Hepatic stellate cell (primary cell): Measurements from ENCODE around the gene RPS15.

ENCODE experiments used
- DNase-seq: peaks from one replicate; pipeline ENCODE4 v3.0.0; 2011; ENCODE audit warnings: low spot score

Gene RPS15

GRCh38 chr19:1420590-1420989 is 17.6 kb upstream of the RPS15 start:
- DNase-seq: no peak

- DNase-seq: no peak
Measured at GRCh38 chr19:1421218-1421957, 16.8 kb upstream of the RPS15 start.

- DNase-seq: no peak
Measured at GRCh38 chr19:1421958-1422305, 16.3 kb upstream of the RPS15 start.

GRCh38 chr19:1422360-1422759 is 15.8 kb upstream of the RPS15 start:
- no peak for DNase-seq

- DNase-seq: no peak
Measured at GRCh38 chr19:1422943-1423342, 15.3 kb upstream of the RPS15 start.

GRCh38 chr19:1423436-1424191 is 14.6 kb upstream of the RPS15 start:
- no peak for DNase-seq

- no peak for DNase-seq
Measured at GRCh38 chr19:1424192-1424955, 13.8 kb upstream of the RPS15 start.

- DNase-seq: no peak
Measured at GRCh38 chr19:1425102-1425837, 12.9 kb upstream of the RPS15 start.

GRCh38 chr19:1425902-1426301 is 12.3 kb upstream of the RPS15 start:
- no peak for DNase-seq

GRCh38 chr19:1426736-1427135 is 11.5 kb upstream of the RPS15 start:
- DNase-seq: no peak

GRCh38 chr19:1427221-1427920 is 10.8 kb upstream of the RPS15 start:
- DNase-seq: no peak

- DNase-seq: no peak
Measured at GRCh38 chr19:1428738-1429391, 9.3 kb upstream of the RPS15 start.

GRCh38 chr19:1429750-1430149 is 8.4 kb upstream of the RPS15 start:
- no peak for DNase-seq

- DNase-seq: no peak
Measured at GRCh38 chr19:1430246-1430645, 8.0 kb upstream of the RPS15 start.

- no peak for DNase-seq
Measured at GRCh38 chr19:1431759-1432506, 6.3 kb upstream of the RPS15 start.

GRCh38 chr19:1432507-1432887 is 5.7 kb upstream of the RPS15 start:
- no peak for DNase-seq

- DNase-seq: no peak
Measured at GRCh38 chr19:1433119-1434039, 4.8 kb upstream of the RPS15 start.

GRCh38 chr19:1434040-1434366 is 4.2 kb upstream of the RPS15 start:
- no peak for DNase-seq

GRCh38 chr19:1434577-1435060 is 3.6 kb upstream of the RPS15 start:
- no peak for DNase-seq
